Naive thymus-derived CD8-positive, alpha-beta T cell (primary cell): ENCODE data around the gene DOCK11. TPM values are rescaled to one million over a fixed set of nuclear protein-coding genes. Genes with fewer than 3 reads are reported as not detected.
A peak's percentile ranks its signal among the peaks of the same experiment; 100 is the strongest.

Experiments used
- ATAC-seq, 2 donors: fragments of 150-1000 bp; cut with Tn5 transposase in 1 of 2; sonication (Bioruptor Pico), chemical (Tn5 transposase) in 1 of 2; 1 replicate in 1 of 2; 2 replicates in 1 of 2; pipeline ENCODE4 v1.10.0; 2021; ENCODE audit warnings: mild to moderate bottlenecking in 2 of 2, moderate library complexity in 2 of 2
- POLR2A ChIA-PET: fragments of 350-600 bp; sonication (Branson Sonifier 250); formaldehyde crosslinking; loops from one replicate; lab custom pipeline; 2021; ENCODE audit warnings: antibody characterized with exemption; lab: Charles Lee
- DNase-seq, 10 donors: peaks; one replicate each; pipeline versions ENCODE4 v3.0.0 to v3.0.0-alpha.2; 2020 to 2022
- H3K27ac Mint-ChIP-seq, 10 donors: one replicate each; pipeline ENCODE4 v1.8.0; 2020 to 2022; ENCODE audit warnings: mild to moderate bottlenecking in 10 of 10, mixed read lengths in 10 of 10, moderate library complexity in 4 of 10, inconsistent platforms in 1 of 10
- H3K27me3 Mint-ChIP-seq, 5 donors: one replicate each; pipeline ENCODE4 v1.8.0; 2021 to 2022; ENCODE audit warnings: mixed read lengths in 5 of 5
- H3K36me3 Mint-ChIP-seq, 3 donors: one replicate each; pipeline ENCODE4 v1.8.0; 2020 to 2022; ENCODE audit warnings: mixed read lengths in 3 of 3, mild to moderate bottlenecking in 2 of 3, inconsistent platforms in 1 of 3
- H3K4me1 Mint-ChIP-seq, 4 donors: one replicate each; pipeline ENCODE4 v1.8.0; 2021 to 2022; ENCODE audit warnings: mixed read lengths in 4 of 4
- H3K4me3 Mint-ChIP-seq, 10 donors: one replicate each; pipeline ENCODE4 v1.8.0; 2020 to 2022; ENCODE audit warnings: mild to moderate bottlenecking in 10 of 10, mixed read lengths in 10 of 10, moderate library complexity in 6 of 10, inconsistent platforms in 1 of 10
- H3K9me3 Mint-ChIP-seq, 9 donors: one replicate each; pipeline ENCODE4 v1.8.0; 2020 to 2022; ENCODE audit warnings: mixed read lengths in 9 of 9, mild to moderate bottlenecking in 3 of 9, inconsistent platforms in 1 of 9, moderate library complexity in 1 of 9
- polyA plus RNA-seq, 3 donors: library from polyadenylated mRNA; unstranded; fragments of 300-500 nt; fragmentation: Illumina TruSeq; gene quantifications; one replicate each; pipeline ENCODE4 v1.2.3, GENCODE V29; 2021
- total RNA-seq, 8 experiments: library from RNA in 2 of 8; stranded (reverse) in 2 of 8; gene quantifications; one replicate each; pipeline ENCODE4 v1.2.3 and lab custom pipeline; 2021 to 2026

DOCK11 gene
- total and polyA plus RNA-seq, 5 experiments from 2014 or later, result 20.9 to 116 (median 26.6) TPM

DNA sequence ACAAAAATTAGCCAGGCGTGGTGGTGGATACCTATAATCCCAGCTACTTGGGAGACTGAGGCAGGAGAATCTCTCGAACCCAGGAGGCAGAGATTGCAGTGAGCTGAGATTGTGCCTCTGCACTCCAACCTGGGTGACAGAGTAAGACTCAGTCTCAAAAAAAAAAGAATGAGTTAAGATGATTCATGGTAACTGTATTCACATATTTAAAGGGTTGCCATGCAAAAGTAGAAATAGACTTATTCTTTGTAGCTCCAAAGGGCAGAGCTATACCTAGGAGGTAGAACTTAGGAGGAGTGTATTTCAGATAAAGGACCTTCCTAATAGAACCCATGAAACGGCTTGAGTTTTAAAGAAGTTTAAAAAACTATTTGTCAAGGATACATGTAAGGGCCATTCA is 127.4 kb downstream of the DOCK11 start:
- no peaks in the 10 kb centered on the region for H3K27me3 Mint-ChIP-seq
- POLR2A ChIA-PET, result no interaction called here
- no peak for ATAC-seq
- H3K4me1 Mint-ChIP-seq, result no peaks in the 10 kb centered on the region
- H3K9me3 Mint-ChIP-seq, result no peaks in the 10 kb centered on the region
- H3K4me3 Mint-ChIP-seq, result no peak overlapping the region
- H3K27ac Mint-ChIP-seq, result peak overlapping the region in 1 of 10 donors; percentile 19
- DNase-seq, result no peak
- peaks cover 0 to 68% (median 4%) of the 10 kb centered on the region in 3 donors for H3K36me3 Mint-ChIP-seq

DNA sequence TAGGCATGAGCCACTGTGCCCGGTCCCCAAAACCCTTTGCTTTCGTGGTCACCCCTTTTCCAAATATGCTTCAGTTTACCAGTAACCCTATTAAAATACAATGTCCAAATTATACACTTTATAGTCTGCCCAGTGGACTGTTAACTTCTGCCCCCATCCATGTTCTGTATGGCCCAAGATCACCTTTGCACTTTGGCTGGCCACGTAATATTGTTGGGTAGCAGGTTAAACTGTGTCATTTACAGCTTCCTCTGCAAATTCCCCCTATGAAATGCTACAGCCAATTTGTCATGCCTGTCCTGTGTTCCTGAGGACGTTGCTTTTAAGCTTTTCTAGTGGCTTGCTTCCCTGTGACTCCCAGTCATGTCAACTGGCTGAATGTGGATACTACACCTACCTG is 130.7 kb downstream of the DOCK11 start:
- Mint-ChIP-seq H3K27ac (no peak overlapping the region), H3K36me3 (peaks cover 0 to 72% (median 4%) of the 10 kb centered on the region in 3 donors)

DNA sequence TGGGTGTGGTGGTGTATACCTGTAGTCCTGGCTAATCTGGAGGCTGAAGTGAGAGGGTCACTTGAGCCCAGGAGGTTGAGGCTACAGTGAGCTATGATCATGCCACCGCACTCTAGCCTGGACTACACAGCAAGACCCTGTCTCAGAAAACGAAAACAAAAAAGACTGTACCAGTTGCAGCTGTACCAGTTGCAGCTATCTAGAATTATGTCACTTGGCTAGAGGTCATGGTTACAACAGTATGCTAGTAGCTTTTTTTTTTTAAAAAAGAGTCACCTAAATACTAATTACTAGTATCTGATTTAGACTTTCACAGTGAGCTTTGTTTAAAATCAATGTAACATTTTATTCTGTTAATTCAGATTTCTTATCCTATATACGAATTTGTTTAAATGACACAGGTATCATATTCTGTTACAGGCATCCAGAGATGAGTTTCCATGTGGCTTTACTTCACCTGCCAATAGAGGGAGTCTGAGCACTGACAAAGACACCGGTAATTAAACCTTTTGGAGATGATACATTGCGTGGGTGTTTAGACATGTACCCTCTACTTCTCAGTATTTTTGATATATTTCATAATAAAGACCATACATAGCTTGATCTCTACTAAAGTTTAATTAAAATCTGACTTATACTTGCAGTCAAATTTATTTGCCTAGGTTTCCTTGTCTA is 131.6 kb downstream of the DOCK11 start:
- Mint-ChIP-seq H3K4me3 (no peak overlapping the region), H3K9me3 (no peaks in the 10 kb centered on the region), H3K27ac (peak overlapping the region in 1 of 10 donors; percentile 7), H3K36me3 (peaks cover 0 to 75% (median 4%) of the 10 kb centered on the region in 3 donors), H3K4me1 (peaks cover 0 to 8% (median 0%) of the 10 kb centered on the region in 4 donors), H3K27me3 (no peaks in the 10 kb centered on the region)
- ATAC-seq (no peak), DNase-seq (no peak)
- POLR2A ChIA-PET, result no interaction called here

More for the DNA sequence above, 130.7 kb downstream of the DOCK11 start:
- POLR2A ChIA-PET, result no interaction called here
- no peak overlapping the region for H3K4me3 Mint-ChIP-seq
- DNase-seq (no peak), ATAC-seq (no peak)
- no peaks in the 10 kb centered on the region for H3K27me3 Mint-ChIP-seq
- peaks cover 0 to 4% (median 0%) of the 10 kb centered on the region in 4 donors for H3K4me1 Mint-ChIP-seq
- H3K9me3 Mint-ChIP-seq, result no peaks in the 10 kb centered on the region

DNA sequence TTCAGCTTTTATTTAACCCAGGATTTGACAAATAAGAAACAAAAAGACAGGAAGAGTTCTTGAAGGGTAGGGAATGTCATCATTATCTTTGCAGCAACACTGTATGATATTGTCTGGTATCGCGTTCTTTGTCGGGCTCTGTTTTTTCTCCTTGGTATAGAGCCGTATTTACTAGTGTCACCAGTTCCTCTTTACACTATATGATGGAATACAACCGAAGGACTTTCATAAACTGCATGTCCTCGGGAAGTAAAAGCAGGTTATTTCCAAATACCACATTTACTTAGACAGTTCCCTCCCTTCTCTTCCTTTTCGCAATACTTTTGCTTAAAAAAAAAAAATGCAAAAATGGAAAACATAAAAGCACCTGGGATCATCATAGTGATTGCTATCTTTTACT is 135.2 kb downstream of the DOCK11 start:
- peaks cover 0 to 83% (median 6%) of the 10 kb centered on the region in 3 donors for H3K36me3 Mint-ChIP-seq
- no peak overlapping the region for H3K4me3 Mint-ChIP-seq
- H3K9me3 Mint-ChIP-seq, result no peaks in the 10 kb centered on the region
- DNase-seq, result no peak
- H3K27ac Mint-ChIP-seq, result peak overlapping the region in 1 of 10 donors; percentile 26
- H3K4me1 Mint-ChIP-seq, result peaks cover 0 to 16% (median 0%) of the 10 kb centered on the region in 4 donors
- POLR2A ChIA-PET, result no interaction called here
- ATAC-seq, result no peak
- H3K27me3 Mint-ChIP-seq, result no peaks in the 10 kb centered on the region

DNA sequence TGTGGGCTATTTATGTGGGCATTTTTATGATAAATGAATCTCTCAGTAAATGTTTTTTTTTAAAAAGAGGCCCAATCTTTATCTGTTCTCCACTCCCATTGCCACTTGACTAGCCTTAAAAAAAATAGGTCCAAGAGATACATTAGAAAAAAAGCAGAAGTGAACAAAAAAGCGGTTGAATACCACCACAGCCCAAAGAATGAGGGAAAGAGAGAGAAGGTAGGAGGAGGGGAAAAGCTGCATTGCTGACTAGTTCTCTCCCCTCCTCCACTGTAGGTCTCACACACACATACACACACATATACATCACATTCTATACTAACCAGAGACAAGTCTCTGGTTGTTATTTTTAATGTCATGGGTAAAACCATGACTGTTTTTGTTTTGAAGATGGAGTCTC is 136.0 kb downstream of the DOCK11 start:
- peak overlapping the region in 3 of 10 donors; percentile 20 to 62 (median 48) for H3K27ac Mint-ChIP-seq
- no peaks in the 10 kb centered on the region for H3K9me3 Mint-ChIP-seq
- H3K36me3 Mint-ChIP-seq, result peaks cover 0 to 82% (median 6%) of the 10 kb centered on the region in 3 donors
- no peaks in the 10 kb centered on the region for H3K27me3 Mint-ChIP-seq
- ATAC-seq, result no peak
- H3K4me3 Mint-ChIP-seq, result no peak overlapping the region
- POLR2A ChIA-PET, result no interaction called here
- DNase-seq, result no peak
- H3K4me1 Mint-ChIP-seq, result peaks cover 0 to 16% (median 0%) of the 10 kb centered on the region in 4 donors

DNA sequence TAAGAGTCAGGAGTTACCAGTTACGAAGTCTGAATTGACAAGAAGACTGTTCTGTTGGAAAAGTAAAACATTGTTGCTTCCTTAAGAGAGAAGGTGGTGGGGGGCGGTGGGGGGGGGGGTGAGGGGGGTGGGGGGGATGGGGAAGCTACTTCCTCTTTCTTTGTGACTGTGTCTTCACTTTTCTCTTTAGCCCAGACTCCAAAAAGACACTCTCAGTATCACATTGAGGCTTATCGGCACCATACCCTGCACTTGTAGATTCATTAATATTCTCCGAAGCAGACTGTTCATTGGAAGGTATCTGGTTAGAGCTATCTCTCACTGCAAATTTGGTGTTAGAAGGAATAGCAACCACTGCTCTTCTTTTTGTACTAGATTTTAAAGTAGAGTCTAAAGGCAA is 137.2 kb downstream of the DOCK11 start:
- H3K27ac Mint-ChIP-seq, result peak overlapping the region in 4 of 10 donors; percentile 35 to 68 (median 58)
- ATAC-seq, result no peak
- no peak for DNase-seq
- no peaks in the 10 kb centered on the region for H3K27me3 Mint-ChIP-seq
- no peaks in the 10 kb centered on the region for H3K9me3 Mint-ChIP-seq
- peaks cover 0 to 16% (median 0%) of the 10 kb centered on the region in 4 donors for H3K4me1 Mint-ChIP-seq
- POLR2A ChIA-PET, result no interaction called here
- no peak overlapping the region for H3K4me3 Mint-ChIP-seq
- peaks cover 0 to 81% (median 5%) of the 10 kb centered on the region in 3 donors for H3K36me3 Mint-ChIP-seq

DNA sequence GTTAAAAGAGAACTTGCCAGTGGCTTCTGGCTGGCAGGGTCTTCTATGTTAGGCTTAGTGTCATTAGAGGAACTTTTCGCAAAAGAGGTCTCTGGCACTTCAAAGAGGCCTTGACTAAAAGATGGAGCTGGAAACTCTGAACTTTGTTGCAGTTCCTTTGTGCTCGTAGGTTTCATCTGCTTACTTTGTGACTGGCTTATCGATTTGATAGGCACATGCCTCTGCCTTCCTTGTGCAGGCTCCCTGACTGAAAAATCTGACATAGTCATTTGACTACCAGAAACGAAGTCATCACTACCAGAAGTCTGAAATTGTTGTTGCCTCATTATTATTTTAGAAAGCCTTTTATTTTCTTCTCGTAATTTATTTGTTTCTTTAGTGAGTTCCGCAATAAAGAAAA is 137.9 kb downstream of the DOCK11 start:
- Mint-ChIP-seq H3K4me3 (no peak overlapping the region), H3K27me3 (no peaks in the 10 kb centered on the region), H3K9me3 (no peaks in the 10 kb centered on the region), H3K27ac (peak overlapping the region in 1 of 10 donors; percentile 36), H3K36me3 (peaks cover 0 to 83% (median 5%) of the 10 kb centered on the region in 3 donors), H3K4me1 (peaks cover 0 to 16% (median 0%) of the 10 kb centered on the region in 4 donors)
- no peak for DNase-seq
- POLR2A ChIA-PET, result no interaction called here
- ATAC-seq, result no peak

DNA sequence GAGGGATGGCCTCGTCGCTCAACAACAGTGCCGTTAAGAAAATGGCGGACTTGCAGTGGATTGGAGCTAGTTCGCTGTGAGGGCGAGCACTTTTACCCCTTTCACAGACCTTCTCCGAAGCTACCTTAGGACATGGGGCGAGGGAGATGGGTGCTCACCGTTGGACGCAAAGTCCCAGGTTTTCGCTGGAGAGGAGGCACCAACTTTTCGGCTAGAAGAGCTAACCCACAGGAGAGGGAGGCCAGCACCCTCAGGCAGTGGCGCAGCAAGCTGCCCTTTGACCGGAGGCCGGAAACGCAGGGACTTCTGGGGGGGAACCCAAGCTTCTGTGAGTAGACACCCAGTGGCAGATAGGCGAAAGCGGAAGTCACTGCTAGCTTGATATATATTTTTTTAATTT is 138.7 kb downstream of the DOCK11 start:
- no peak overlapping the region for H3K4me3 Mint-ChIP-seq
- DNase-seq, result no peak

DNA sequence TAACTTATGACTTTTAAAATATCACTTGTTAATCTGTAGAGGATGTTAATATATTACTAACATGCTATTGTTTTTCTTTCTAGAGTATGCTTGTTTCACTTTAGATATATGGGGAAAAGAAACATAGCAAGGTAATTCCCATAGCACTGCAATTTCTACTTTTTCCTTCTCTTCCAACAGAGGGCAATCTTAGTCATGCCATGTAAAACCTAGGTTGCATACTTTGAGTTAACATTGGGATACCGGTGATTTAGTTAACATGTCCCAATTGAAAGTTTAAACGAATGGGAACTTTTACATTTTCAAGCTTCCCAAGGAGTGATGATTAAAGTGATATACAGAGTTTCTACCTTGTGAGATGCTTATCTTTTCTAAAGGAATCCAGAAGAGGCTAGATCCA is 142.4 kb downstream of the DOCK11 start:
- peak overlapping the region in 2 of 10 donors; percentile 40 to 46 for H3K27ac Mint-ChIP-seq
- no peak overlapping the region for H3K4me3 Mint-ChIP-seq
- no peaks in the 10 kb centered on the region for H3K9me3 Mint-ChIP-seq
- H3K36me3 Mint-ChIP-seq, result peaks cover 0 to 75% (median 5%) of the 10 kb centered on the region in 3 donors
- POLR2A ChIA-PET, result no interaction called here
- H3K4me1 Mint-ChIP-seq, result peaks cover 0 to 2% (median 0%) of the 10 kb centered on the region in 4 donors
- DNase-seq, result no peak
- ATAC-seq, result no peak
- H3K27me3 Mint-ChIP-seq, result no peaks in the 10 kb centered on the region

More for the DNA sequence above, 138.7 kb downstream of the DOCK11 start:
- Mint-ChIP-seq H3K4me1 (peaks cover 0 to 16% (median 0%) of the 10 kb centered on the region in 4 donors), H3K36me3 (peaks cover 0 to 83% (median 5%) of the 10 kb centered on the region in 3 donors), H3K27ac (no peak overlapping the region), H3K9me3 (no peaks in the 10 kb centered on the region), H3K27me3 (no peaks in the 10 kb centered on the region)
- POLR2A ChIA-PET, result no interaction called here
- no peak for ATAC-seq

DNA sequence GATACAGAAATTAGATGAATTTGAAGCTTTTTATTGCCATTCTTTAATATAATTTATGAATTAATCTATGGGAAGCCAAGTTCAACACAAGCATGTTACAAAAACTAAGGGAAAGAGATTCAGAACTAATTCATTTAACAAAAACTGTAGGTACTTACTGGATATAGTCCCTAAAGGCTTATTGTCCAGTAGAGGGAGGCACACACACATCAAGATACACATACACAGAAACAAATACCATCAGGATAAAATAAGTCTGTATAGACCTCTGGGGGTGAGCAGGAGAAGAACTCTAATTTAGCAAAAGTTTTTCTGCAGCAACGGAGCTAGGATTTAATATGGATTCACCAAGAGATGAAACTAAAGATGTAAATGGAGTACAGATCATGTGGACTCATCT is 148.8 kb downstream of the DOCK11 start:
- H3K9me3 Mint-ChIP-seq, result no peaks in the 10 kb centered on the region
- POLR2A ChIA-PET, result no interaction called here
- no peaks in the 10 kb centered on the region for H3K27me3 Mint-ChIP-seq
- H3K4me1 Mint-ChIP-seq, result peaks cover 0 to 2% (median 0%) of the 10 kb centered on the region in 4 donors
- H3K36me3 Mint-ChIP-seq, result peaks cover 0 to 63% (median 5%) of the 10 kb centered on the region in 3 donors
- no peak for DNase-seq
- peak overlapping the region in 1 of 10 donors; percentile 21 for H3K27ac Mint-ChIP-seq
- ATAC-seq, result no peak
- no peak overlapping the region for H3K4me3 Mint-ChIP-seq

DNA sequence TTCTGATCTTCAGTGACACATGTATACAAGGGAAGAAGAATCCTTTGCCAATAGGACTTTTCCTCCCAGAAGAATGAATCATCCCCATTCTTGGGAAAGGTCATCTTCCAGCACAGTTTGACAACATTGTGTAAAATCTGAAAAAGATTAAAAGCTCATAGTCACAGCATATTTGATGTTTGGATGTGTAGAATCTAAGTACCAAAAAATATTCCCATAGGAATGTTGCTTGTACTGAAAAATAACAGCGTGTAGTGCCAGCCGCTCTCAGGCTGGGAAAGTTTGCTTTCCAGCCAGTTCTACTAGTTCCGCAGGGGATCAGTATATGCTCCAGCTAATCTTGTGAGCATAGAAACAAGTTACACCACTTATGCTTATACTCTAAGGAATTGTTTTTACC is 157.1 kb downstream of the DOCK11 start:
- H3K27ac Mint-ChIP-seq, result no peak overlapping the region
- peaks cover 0 to 67% (median 0%) of the 10 kb centered on the region in 3 donors for H3K36me3 Mint-ChIP-seq
- POLR2A ChIA-PET, result no interaction called here
- H3K27me3 Mint-ChIP-seq, result no peaks in the 10 kb centered on the region
- ATAC-seq (no peak), DNase-seq (no peak)
- H3K4me1 Mint-ChIP-seq, result peaks cover 0 to 2% (median 0%) of the 10 kb centered on the region in 4 donors
- H3K9me3 Mint-ChIP-seq, result no peaks in the 10 kb centered on the region
- no peak overlapping the region for H3K4me3 Mint-ChIP-seq

DNA sequence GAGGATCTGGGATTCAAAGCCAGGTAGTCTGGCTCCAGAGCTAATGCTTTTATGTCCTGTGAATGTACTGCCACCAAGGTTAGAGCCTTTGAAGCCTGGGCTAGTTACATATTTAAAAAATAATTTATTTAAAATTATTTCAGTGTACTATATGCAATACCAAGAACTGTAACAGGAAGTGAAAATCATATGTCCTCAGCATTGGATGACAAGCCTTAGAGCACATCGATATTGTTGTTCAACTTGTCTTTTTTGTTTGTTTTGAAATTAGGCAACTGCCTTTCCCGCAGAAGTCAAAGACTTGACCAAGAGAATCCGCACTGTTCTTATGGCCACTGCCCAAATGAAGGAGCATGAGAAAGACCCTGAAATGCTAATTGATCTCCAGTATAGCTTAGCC is 158.7 kb downstream of the DOCK11 start:
- no peaks in the 10 kb centered on the region for H3K27me3 Mint-ChIP-seq
- POLR2A ChIA-PET, result no interaction called here

DNA sequence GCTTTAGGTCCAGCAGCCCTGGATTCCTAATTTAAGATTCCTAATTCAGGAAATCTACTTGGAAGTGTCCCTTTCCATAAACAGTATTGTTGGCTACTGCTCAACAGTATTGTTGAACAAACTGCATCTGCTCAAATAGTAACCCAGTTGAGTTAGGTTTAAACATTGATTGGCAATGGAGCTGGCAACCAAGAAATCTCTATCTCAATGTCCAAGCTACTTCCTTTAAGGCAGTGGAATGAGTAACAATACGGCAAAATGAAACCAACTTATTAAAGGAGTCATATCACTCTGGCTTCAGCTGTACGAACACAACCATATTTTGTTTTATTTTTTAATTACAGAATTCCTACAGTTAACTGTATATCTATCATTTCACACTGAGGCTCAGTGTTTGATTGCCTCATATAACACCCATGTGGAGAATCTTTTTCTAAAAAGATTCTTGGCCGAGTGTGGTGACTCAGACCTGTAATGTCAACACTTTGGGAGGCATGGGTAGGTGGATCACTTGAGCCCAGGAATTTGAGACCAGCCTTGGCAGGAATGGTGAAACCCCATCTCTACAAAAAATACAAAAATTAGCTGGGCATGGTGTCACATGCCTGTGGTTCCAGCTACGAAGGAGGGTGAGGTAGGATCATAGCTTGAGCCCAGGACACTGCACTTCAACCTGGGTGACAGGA is 160.1 kb downstream of the DOCK11 start:
- Mint-ChIP-seq H3K4me3 (no peak overlapping the region), H3K9me3 (no peaks in the 10 kb centered on the region), H3K36me3 (peaks cover under 1 to 72% (median 5%) of the 10 kb centered on the region in 3 donors), H3K27ac (no peak overlapping the region), H3K27me3 (no peaks in the 10 kb centered on the region), H3K4me1 (peaks cover 0 to 2% (median 0%) of the 10 kb centered on the region in 4 donors)
- DNase-seq (no peak), ATAC-seq (no peak)
- POLR2A ChIA-PET, result interaction anchor here (0.5 kb wide), 1 partner anchor 54 kb away, joined by 4 read pairs; no protein-coding TSS in a partner anchor

More for the DNA sequence above, 158.7 kb downstream of the DOCK11 start:
- Mint-ChIP-seq H3K36me3 (peaks cover 0 to 73% (median under 1%) of the 10 kb centered on the region in 3 donors), H3K4me1 (peaks cover 0 to 2% (median 0%) of the 10 kb centered on the region in 4 donors), H3K4me3 (no peak overlapping the region), H3K9me3 (no peaks in the 10 kb centered on the region), H3K27ac (peak overlapping the region in 1 of 10 donors; percentile 32)
- DNase-seq (no peak), ATAC-seq (no peak)
